Measurements from ENCODE around the gene SLC8A1.
A peak's percentile ranks its signal among the peaks of the same experiment; 100 is the strongest.

Gene SLC8A1

GRCh38 chr2:40458271-40458794 is 6.4 kb upstream of the SLC8A1 start:
- DNase-seq (ENCODE audit: low spot score): no peak

- no peak for DNase-seq (ENCODE audit: low spot score)
These were observed 5.9 kb upstream of the SLC8A1 start for GRCh38 chr2:40457837-40458236.

- DNase-seq (ENCODE audit: low spot score): no peak
These were observed 5.5 kb upstream of the SLC8A1 start for GRCh38 chr2:40457366-40457765.

GRCh38 chr2:40456926-40457325 is 5.0 kb upstream of the SLC8A1 start:
- DNase-seq (ENCODE audit: low spot score): no peak

GRCh38 chr2:40455661-40456060 is 3.8 kb upstream of the SLC8A1 start:
- DNase-seq (ENCODE audit: low spot score): no peak

GRCh38 chr2:40454321-40454720 is 2.4 kb upstream of the SLC8A1 start:
- no peak for DNase-seq (ENCODE audit: low spot score)

- no peak for DNase-seq (ENCODE audit: low spot score)
These were observed 896 bp upstream of the SLC8A1 start for GRCh38 chr2:40452786-40453185.

GRCh38 chr2:40450796-40451430 is 977 bp downstream of the SLC8A1 start:
- peak; percentile 9 for DNase-seq (ENCODE audit: low spot score)

GRCh38 chr2:40450066-40450795 is 1.7 kb downstream of the SLC8A1 start:
- no peak for DNase-seq (ENCODE audit: low spot score)

GRCh38 chr2:40448476-40449079 is 3.3 kb downstream of the SLC8A1 start:
- DNase-seq (ENCODE audit: low spot score): peak; percentile 16

GRCh38 chr2:40445467-40445866 is 6.4 kb downstream of the SLC8A1 start:
- DNase-seq (ENCODE audit: low spot score): no peak

- DNase-seq (ENCODE audit: low spot score): no peak
These were observed 11.1 kb downstream of the SLC8A1 start for GRCh38 chr2:40440835-40441234.

- no peak for DNase-seq (ENCODE audit: low spot score)
These were observed 12.4 kb downstream of the SLC8A1 start for GRCh38 chr2:40439473-40439872.

- DNase-seq (ENCODE audit: low spot score): no peak
These were observed 15.8 kb downstream of the SLC8A1 start for GRCh38 chr2:40436093-40436475.

GRCh38 chr2:40435426-40436092 is 16.3 kb downstream of the SLC8A1 start:
- no peak for DNase-seq (ENCODE audit: low spot score)

- no peak for DNase-seq (ENCODE audit: low spot score)
These were observed 17.1 kb downstream of the SLC8A1 start for GRCh38 chr2:40434731-40435271.

- no peak for DNase-seq (ENCODE audit: low spot score)
These were observed 18.2 kb downstream of the SLC8A1 start for GRCh38 chr2:40433736-40434135.

GRCh38 chr2:40432921-40433483 is 18.9 kb downstream of the SLC8A1 start:
- no peak for DNase-seq (ENCODE audit: low spot score)

GRCh38 chr2:40431600-40431955 is 20.3 kb downstream of the SLC8A1 start:
- DNase-seq (ENCODE audit: low spot score): no peak

GRCh38 chr2:40430776-40431599 is 20.9 kb downstream of the SLC8A1 start:
- DNase-seq (ENCODE audit: low spot score): no peak

GRCh38 chr2:40428439-40428838 is 23.5 kb downstream of the SLC8A1 start:
- no peak for DNase-seq (ENCODE audit: low spot score)
